22Rv1 (cell line): ENCODE results near the gene MAPT.

Source experiments
- ZFX ChIP-seq: fragments of 450-650 bp; IDR thresholded peaks from 2 replicates; pipeline ENCODE4 v1.6.1; 2017; ENCODE audit warnings: antibody characterized with exemption, borderline replicate concordance
- TF ChIP-seq, protein P1 (sequence below): fragments of 450-650 bp; IDR thresholded peaks from 2 replicates; pipeline ENCODE4 v1.5.1; 2017; ENCODE audit warnings: mild to moderate bottlenecking

DNA sequence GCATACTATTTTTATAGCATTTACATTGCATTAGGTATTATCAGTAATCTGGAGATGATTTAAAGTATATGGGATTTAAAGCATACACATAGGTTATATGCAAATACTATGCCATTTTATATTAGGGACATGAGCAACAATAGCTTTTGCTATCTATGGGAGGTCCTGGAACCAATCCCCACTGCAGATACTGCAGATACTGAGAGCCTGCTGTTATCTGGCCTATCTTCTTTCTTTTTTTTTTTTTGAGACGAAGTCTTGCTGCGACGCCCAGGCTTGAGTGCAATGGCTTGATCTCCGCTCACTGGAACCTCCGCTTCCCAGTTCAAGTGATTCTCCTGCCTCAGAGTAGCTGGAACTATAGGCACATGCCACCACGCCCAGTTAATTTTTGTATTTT lies 142.1 kb downstream of the MAPT start:
- TF ChIP-seq, protein P1, sequence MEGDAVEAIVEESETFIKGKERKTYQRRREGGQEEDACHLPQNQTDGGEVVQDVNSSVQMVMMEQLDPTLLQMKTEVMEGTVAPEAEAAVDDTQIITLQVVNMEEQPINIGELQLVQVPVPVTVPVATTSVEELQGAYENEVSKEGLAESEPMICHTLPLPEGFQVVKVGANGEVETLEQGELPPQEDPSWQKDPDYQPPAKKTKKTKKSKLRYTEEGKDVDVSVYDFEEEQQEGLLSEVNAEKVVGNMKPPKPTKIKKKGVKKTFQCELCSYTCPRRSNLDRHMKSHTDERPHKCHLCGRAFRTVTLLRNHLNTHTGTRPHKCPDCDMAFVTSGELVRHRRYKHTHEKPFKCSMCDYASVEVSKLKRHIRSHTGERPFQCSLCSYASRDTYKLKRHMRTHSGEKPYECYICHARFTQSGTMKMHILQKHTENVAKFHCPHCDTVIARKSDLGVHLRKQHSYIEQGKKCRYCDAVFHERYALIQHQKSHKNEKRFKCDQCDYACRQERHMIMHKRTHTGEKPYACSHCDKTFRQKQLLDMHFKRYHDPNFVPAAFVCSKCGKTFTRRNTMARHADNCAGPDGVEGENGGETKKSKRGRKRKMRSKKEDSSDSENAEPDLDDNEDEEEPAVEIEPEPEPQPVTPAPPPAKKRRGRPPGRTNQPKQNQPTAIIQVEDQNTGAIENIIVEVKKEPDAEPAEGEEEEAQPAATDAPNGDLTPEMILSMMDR, result no peak
- no peak for TF ChIP-seq ZFX
